GM12874 (cell line): ENCODE data around the gene MAPK8.

Source experiments
- CTCF ChIP-seq: IDR thresholded peaks from 2 replicates; pipeline ENCODE4 v1.5.1; 2011; ENCODE audit warnings: low read depth, mild to moderate bottlenecking, control low read depth, low read length, moderate library complexity; ENCODE audit not compliant: insufficient read depth

MAPK8 gene

GRCh38 chr10:48306265-48306869 is at the start of gene MAPK8:
Gene MAPK8, plus strand, starts transcription at chr10:48306677. Its CDS starts 94,984 bp downstream, at chr10:48401661.
- TF ChIP-seq CTCF, result no peak

GRCh38 chr10:48257407-48257961 is 49.0 kb upstream of the MAPK8 start:
- TF ChIP-seq CTCF, result no peak

GRCh38 chr10:48258105-48258504 is 48.4 kb upstream of the MAPK8 start:
- no peak for TF ChIP-seq CTCF

GRCh38 chr10:48266528-48266927 is 39.9 kb upstream of the MAPK8 start:
- TF ChIP-seq CTCF, result no peak

GRCh38 chr10:48271047-48271730 is 35.3 kb upstream of the MAPK8 start:
- TF ChIP-seq CTCF, result no peak

GRCh38 chr10:48272682-48273081 is 33.8 kb upstream of the MAPK8 start:
- no peak for TF ChIP-seq CTCF

GRCh38 chr10:48273741-48274140 is 32.7 kb upstream of the MAPK8 start:
- TF ChIP-seq CTCF, result no peak
